ENCODE data around the gene GTF3C4.

Gene GTF3C4

DNA sequence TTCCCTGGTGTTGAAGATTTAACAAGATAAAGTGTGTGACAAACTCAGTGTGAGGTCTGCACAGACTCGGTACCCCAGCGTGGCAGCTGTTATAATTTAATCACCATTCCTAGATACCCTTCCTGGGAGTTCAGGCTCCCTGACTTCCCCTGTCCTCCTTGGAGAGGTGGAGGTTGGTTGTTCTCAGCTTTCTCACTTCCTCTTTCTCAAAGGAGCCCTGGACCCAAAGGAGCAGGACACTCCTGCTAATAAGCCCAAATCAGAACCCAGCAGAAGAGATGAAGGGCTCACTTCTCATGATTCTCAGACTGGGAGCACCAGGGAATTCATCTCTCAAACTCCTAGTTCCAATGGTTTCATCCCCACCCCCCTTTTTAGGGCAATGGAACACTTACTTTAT is 58.2 kb downstream of the GTF3C4 start:
- Histone ChIP-seq H3K27ac (peak overlapping the region in 12 of 21 experiments; percentile 5 to 92 (median 70)), H3K4me3 (no peak overlapping the region)

DNA sequence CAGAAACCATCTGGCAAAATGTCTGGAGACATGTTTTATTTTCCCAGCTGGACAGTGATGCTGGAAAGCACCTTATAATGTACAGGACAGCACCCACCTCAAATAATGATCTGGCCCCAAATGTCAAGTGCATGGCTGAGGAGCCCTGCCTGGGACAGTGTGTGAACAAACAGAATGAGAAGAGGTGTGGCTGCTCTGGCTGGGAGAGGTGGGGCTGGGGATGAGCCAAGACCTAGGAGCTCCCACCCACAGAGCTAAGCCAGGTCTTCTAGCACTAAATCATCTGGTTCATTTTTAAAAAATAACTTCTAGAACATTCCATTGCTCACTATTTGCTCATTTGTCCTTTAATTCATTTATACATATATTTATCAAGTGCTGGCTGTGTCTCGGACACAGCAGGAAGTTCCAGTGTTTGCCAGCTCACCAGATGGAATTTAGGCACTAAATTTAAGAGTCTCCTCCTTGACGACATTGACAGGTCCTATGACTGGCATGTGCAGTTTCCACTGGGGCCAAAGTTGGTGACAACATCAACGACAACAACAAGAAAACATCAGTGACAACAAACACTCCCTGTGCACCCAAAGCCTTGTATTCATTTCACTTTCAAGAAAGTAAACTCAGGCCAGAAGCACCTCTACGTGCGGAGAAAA is 59.1 kb downstream of the GTF3C4 start:
- no peak overlapping the region for H3K4me3 ChIP-seq
- H3K27ac ChIP-seq = peak overlapping the region in 18 of 21 experiments; percentile 5 to 92 (median 74)

DNA sequence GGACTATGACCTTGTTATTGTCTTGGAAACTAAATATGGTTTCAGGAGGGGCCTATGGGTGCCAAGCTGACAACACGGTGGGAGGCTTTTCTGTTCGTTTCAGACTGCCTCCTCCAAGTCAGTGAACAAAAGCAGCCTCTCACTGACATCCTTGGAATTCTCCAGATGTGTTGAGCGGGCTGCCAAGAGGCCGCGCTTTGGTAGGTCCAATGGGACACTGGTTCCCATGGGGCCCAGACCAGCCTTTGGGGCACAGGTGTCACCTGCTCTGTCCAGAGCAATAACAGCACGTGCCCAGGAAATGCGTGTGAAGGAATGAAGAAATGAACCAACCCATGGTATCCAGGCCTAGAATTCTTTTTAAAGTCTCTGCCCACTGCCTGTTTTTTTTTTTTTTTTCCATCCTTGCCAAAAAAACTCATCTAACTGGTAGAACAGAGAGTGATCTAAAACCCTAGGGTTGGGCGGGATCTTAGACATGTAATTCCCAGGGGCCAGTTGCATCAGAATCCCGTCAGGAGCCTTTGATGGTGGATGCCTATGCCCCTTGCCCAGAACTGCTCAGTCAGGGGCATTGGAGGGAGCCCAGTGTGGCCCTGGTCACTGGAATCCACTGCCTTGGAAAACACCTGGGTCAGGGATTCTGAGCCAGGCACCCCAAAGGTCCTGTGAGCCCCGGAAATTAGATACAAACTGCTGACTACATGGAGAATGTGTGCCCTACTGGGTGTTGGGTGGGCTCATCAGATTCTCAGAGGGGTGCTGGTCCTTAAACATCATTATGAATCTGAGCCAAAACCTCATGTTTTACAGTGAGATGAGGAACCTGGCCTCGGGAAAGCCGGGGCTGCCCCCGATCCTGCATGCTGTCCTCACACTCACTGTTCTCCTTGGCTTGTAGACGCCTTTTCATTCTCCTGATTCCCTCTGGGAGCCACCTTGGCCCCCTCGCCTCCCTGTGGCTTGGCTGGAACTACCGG is 60.1 kb downstream of the GTF3C4 start:
- peak overlapping the region in 18 of 21 experiments; percentile 52 to 92 (median 78) for H3K27ac ChIP-seq
- H3K4me3 ChIP-seq = no peak overlapping the region

DNA sequence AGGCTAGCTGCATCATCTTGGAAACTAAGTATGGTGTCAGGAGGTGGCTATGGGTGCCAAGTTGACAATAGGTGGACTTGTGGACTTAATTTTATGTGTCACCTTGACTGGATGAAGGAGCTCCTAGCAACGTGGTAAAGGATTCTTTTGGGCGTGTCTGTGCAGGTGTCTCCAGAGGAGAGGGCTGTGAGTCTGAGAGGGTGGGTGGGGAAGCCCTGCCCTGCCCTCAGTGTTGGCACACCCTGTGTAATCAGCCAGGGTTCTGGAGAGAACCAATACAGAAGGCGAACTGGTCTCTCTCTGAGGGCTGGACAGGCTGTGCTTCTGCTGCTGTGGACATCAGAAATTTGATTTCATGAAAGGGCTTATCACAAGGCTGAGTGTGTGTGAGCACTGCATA is 61.0 kb downstream of the GTF3C4 start:
- H3K4me3 ChIP-seq = no peak overlapping the region
- H3K27ac ChIP-seq = peak overlapping the region in 16 of 21 experiments; percentile 20 to 92 (median 78)

DNA sequence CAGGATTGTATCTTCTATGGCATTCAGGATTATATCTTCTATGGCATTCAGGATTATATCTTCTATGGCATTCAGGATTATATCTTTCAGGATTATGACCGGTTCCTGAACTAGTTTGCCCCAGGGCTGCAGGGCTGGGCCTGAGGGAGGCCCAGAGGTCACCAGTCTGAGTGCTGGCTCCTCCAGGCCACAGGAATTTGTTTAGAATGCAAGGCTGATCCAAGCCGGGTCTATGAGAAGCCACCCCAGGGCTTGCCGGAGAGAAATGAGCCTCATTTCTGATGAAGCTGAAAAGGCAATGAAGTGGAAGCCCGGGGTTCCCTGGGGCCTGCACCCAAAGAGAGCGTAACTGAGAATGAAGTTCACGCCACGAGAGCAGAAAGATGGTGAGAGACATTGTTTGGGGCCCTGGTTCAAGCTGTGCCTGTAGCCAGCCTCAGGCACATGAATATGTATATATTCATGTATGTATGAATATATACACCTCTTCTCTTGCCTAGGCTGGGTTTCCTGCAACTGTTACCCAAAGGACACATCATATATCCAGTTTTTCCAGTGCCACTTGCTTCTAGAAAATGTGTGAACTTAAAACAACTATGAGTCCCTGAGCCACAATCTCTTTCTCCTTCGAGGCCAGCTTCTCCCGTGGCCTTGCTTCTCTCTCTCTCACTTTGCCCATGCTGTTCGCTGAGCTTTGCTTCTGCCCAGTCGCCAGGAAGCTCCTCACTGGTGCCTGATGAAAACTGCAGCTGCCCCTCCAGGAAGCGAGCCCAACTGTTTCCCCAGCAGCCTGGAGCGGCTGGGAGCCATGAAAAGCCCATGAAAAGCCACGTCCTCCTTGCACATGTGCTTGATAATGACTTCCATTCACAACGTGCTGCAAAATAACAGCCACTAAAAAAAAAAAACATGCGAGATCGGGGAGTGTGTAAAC is 62.3 kb downstream of the GTF3C4 start:
- no peak overlapping the region for H3K4me3 ChIP-seq
- peak overlapping the region in 15 of 21 experiments; percentile 5 to 92 (median 37) for H3K27ac ChIP-seq

DNA sequence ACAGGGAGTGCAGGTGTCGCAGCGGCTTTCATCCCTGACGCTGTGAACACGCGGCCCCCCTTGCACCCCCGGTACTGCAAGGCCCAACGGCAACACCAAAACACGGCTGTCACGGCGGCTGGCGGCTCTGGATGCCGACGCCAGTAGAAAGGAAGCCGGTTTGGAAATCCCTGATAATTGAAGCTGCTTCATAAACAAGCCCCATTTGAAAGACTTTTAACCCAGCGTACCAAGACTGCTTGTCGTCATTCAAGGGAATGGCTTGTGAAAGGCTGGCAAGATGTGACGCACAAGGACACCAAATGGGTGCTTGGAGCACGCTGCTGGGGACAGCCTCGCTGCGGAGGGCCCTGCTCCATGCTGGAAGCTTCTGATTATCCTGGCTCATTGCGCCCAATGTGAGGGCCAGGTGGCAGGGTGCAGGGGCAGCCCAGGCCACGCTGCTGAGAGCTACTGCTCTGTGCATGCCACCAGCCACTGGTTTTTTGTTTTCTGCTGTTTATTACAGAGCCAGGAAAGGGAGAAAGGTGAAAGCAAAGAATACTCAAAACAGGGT is 63.1 kb downstream of the GTF3C4 start:
- H3K4me3 ChIP-seq = no peak overlapping the region
- H3K27ac ChIP-seq = peak overlapping the region in 14 of 21 experiments; percentile 5 to 92 (median 46)

DNA sequence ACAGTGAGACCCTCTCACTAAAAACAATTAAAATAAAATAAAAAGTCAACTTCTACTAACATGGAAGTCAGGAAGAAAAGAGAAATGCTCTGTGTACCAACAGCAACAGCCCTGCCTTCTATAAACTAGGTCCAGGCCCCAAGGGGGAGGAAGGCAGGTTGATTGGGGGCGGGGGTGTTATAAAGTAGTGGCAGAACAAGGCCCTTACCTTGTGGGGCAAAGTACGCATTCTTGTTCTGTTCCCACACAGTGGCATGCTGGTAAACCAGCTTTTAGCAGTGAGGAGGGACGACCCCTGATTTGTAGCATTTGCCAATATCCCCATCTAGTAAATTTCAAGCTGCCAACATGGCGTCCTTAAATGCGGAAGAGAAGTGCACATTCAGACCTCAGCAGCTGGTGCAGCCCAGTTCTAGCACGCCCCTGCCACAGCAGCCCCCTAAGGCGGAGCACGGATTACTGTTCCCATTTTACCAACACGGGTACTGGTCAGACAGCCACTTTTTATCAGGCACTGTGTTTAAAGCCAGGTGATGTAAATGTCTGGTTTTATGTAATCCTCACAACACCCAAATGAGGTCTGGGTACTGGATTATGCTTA is 69.5 kb downstream of the GTF3C4 start:
- Histone ChIP-seq H3K4me3 (no peak overlapping the region), H3K27ac (no peak overlapping the region)

DNA sequence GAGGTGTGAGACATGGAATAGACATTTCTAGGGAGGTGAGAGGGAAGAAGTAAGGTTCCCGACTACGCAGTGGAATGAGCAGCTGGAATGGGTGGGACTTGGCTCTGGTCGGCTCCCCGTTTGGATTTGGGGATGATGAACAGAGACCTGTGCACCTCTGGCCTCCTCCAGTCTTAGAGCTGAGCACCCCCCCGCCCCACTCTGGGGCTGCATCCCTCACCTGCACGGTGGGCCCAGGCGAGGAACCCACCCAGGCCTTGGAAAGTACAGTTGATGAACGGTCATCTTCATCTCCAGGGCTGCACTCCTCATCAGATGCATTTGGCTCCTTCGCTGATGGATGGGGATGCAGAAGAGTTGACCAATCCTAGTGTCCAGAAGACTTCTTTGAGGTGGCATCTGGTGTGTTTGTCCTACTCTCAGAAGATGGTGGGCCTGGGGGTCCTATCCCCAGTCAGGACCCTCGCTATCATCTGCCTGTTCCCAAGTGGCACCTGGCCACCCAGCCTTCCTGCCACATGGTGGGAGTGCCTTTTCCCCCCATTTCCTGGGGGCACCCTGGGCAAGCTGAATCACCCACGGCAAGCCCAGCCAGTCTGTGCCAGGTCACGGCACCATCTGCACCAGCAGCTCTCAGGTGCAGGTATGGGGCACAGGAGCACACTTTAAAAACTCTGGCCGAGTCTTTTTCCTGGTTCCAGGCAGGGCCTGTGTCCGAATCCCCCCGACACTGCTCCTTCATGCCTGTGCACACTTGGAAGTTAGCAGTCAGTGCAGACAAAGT is 70.5 kb downstream of the GTF3C4 start:
- no peak overlapping the region for H3K27ac ChIP-seq
- no peak overlapping the region for H3K4me3 ChIP-seq

DNA sequence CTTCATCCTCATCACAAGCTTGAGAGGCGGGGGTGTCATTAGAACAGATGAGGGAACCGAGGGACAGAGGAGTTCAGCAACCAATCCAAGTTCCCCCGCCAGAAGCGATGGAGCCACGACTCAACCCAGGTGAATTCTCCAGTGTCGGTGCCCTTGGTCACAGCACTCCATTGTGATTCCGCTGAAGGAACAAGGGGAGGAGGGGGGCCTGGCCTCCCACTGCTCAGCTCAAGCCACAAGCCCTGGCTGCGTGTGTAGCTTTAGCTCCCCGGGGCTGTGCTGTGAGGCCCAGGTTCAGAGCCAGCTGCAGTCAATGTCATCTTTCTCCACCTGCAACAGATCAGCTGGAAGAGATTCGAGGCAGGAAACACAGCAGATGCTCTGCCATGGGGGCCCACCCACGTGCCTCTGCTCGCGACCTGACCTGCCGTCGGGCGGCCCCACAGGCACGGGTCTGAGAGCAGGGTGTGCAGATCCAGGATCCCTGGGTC is 72.6 kb downstream of the GTF3C4 start:
- no peak overlapping the region for H3K27ac ChIP-seq
- H3K4me3 ChIP-seq = no peak overlapping the region

DNA sequence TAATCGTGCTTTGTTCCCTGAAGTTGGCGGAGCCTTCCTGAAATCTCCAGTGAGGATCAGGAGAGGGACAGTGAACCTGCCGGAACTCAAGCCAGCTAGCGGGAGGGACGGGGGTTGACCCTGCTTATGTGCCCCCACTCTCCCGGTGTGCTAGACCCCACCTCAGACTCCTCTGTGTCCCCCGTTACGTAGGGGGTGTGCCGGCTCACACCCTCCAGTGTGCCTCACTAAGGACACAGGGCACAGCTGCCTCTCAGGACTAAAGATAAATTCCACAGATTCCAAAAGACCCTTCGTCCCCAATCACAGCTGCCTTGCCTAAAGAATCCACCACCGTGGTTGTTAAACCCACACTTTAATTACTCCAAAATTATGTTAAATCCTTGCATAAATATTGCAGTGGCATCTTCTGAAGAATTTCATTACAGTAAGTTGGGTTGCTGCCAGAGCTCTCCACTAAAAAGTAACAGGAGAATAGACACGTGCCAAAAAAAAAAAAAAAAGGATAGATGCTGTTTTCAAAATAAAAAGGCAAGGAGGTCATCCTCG is 73.7 kb downstream of the GTF3C4 start:
- Histone ChIP-seq H3K27ac (no peak overlapping the region), H3K4me3 (no peak overlapping the region)

All from skin epidermis (tissue), 12 donors.